ENCODE results near the gene AMBRA1. TPM values are rescaled to one million over a fixed set of nuclear protein-coding genes. Genes with fewer than 3 reads are reported as not detected.

Gene AMBRA1
- total RNA-seq, 1 donor from 2014 or later = 25.1 TPM

- Mint-ChIP-seq H3K36me3 (ENCODE audit: low read depth) (no peaks in the 10 kb centered on the region), H3K27me3 (ENCODE audit: low read depth) (no peaks in the 10 kb centered on the region), H3K4me3 (ENCODE audit: unreplicated experiment) (no peak overlapping the region), H3K4me1 (ENCODE audit: low read depth) (peaks cover 60% of the 10 kb centered on the region), H3K27ac (ENCODE audit: unreplicated experiment) (peak overlapping the region; percentile 38), H3K9me3 (ENCODE audit: low read depth) (no peaks in the 10 kb centered on the region)
- TF ChIP-seq CTCF (IDR thresholded peaks at IDR 0.05) = no peak
- no peak for DNase-seq (ENCODE audit: low spot score)
Observed at GRCh38 chr11:46557684-46558151, 36.1 kb downstream of the AMBRA1 start.

- Mint-ChIP-seq H3K36me3 (ENCODE audit: low read depth) (no peaks in the 10 kb centered on the region), H3K27me3 (ENCODE audit: low read depth) (no peaks in the 10 kb centered on the region), H3K4me1 (ENCODE audit: low read depth) (peaks cover 45% of the 10 kb centered on the region), H3K9me3 (ENCODE audit: low read depth) (no peaks in the 10 kb centered on the region), H3K4me3 (ENCODE audit: unreplicated experiment) (no peak overlapping the region), H3K27ac (ENCODE audit: unreplicated experiment) (peak overlapping the region; percentile 45)
- TF ChIP-seq CTCF (IDR thresholded peaks at IDR 0.05) = no peak
- no peak for DNase-seq (ENCODE audit: low spot score)
Observed at GRCh38 chr11:46555267-46556054, 38.4 kb downstream of the AMBRA1 start.

GRCh38 chr11:46554213-46555147, 39.3 kb downstream of the AMBRA1 start:
- Mint-ChIP-seq H3K27ac (ENCODE audit: unreplicated experiment) (peak overlapping the region; percentile 77), H3K4me1 (ENCODE audit: low read depth) (peaks cover 39% of the 10 kb centered on the region), H3K4me3 (ENCODE audit: unreplicated experiment) (no peak overlapping the region), H3K36me3 (ENCODE audit: low read depth) (no peaks in the 10 kb centered on the region), H3K27me3 (ENCODE audit: low read depth) (no peaks in the 10 kb centered on the region), H3K9me3 (ENCODE audit: low read depth) (no peaks in the 10 kb centered on the region)
- DNase-seq (ENCODE audit: low spot score) = no peak
- TF ChIP-seq CTCF (IDR thresholded peaks at IDR 0.05) = no peak

GRCh38 chr11:46553814-46554212, 40.0 kb downstream of the AMBRA1 start:
- Mint-ChIP-seq H3K36me3 (ENCODE audit: low read depth) (no peaks in the 10 kb centered on the region), H3K27ac (ENCODE audit: unreplicated experiment) (no peak overlapping the region), H3K4me1 (ENCODE audit: low read depth) (peaks cover 39% of the 10 kb centered on the region), H3K4me3 (ENCODE audit: unreplicated experiment) (no peak overlapping the region), H3K9me3 (ENCODE audit: low read depth) (no peaks in the 10 kb centered on the region), H3K27me3 (ENCODE audit: low read depth) (no peaks in the 10 kb centered on the region)
- no peak for DNase-seq (ENCODE audit: low spot score)
- TF ChIP-seq CTCF (IDR thresholded peaks at IDR 0.05) = no peak

- no peak for TF ChIP-seq CTCF (IDR thresholded peaks at IDR 0.05)
- Mint-ChIP-seq H3K27ac (ENCODE audit: unreplicated experiment) (no peak overlapping the region), H3K4me3 (ENCODE audit: unreplicated experiment) (no peak overlapping the region), H3K4me1 (ENCODE audit: low read depth) (peaks cover 28% of the 10 kb centered on the region), H3K36me3 (ENCODE audit: low read depth) (peaks cover 7% of the 10 kb centered on the region), H3K27me3 (ENCODE audit: low read depth) (no peaks in the 10 kb centered on the region), H3K9me3 (ENCODE audit: low read depth) (no peaks in the 10 kb centered on the region)
- DNase-seq (ENCODE audit: low spot score) = no peak
Observed at GRCh38 chr11:46551261-46551660, 42.6 kb downstream of the AMBRA1 start.

Data from chondrocyte (in vitro differentiated cells).